ENCODE results near the gene PIH1D1.

Gene PIH1D1

DNA sequence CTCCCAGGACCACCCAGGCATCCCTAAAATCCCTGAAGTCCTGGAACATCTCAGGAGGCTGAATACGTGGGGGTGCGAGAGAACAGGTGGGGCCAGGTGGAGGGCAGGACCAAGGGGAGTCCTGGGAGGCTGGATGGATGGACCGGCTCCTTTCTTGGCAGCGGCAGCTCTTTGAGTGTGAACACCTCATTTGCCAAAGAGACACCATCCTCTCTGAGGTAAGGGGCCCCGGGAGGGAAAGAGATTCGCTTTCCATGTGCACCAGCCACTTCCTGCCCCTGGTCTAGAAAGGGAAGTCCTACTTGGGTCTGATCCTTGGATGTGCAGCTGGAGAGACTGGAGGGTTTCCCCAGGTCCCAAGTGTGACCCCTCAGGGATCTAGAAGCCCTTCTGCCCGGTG is 44.5 kb downstream of the PIH1D1 start:
- H3K4me1 ChIP-seq = no peaks in the 10 kb centered on the region

DNA sequence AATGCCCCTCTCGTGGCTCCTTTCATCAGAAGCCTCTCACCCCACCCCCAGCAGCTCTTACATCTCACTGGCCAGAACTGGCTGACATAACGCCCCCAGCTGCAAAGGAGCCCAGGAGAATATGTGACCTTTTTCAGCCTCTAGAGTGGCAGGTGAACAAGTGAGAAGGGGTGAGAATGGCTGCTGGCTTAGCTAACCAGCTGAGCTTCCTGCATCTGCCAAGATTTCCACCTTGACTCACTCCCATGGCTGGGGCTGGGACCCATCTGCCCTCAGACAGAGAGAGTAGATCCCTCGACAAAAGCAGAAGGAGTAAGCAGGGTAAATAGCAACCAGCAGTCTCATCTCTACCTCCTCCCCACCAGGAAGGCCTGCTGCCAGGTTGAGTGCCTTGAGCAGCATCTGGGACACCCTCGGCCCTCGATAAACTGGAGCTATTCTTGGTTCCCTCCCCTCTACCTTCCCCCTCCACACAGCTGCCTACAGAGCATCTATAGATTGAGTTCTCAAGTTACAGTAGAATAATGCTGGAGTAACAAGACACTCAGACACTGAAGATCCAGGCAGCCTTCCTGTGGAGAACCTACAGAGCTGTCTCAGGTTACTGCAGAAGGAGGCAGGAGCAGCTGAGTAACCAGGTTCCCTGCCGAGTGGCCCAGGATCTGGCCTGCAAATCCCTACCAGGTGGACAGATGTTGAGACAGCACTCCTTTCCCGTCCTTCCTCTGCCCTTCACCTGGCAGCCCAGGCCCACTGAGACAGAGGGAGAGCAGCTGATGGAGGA is 48.0 kb downstream of the PIH1D1 start:
- Histone ChIP-seq H3K27me3 (no peaks in the 10 kb centered on the region), H3K4me1 (no peaks in the 10 kb centered on the region), H3K4me3 (ENCODE audit: low read depth, low read length) (no peak overlapping the region), H3K36me3 (no peaks in the 10 kb centered on the region), H3K9me3 (no peaks in the 10 kb centered on the region)
- DNase-seq = no peak
- TF ChIP-seq, protein P1, sequence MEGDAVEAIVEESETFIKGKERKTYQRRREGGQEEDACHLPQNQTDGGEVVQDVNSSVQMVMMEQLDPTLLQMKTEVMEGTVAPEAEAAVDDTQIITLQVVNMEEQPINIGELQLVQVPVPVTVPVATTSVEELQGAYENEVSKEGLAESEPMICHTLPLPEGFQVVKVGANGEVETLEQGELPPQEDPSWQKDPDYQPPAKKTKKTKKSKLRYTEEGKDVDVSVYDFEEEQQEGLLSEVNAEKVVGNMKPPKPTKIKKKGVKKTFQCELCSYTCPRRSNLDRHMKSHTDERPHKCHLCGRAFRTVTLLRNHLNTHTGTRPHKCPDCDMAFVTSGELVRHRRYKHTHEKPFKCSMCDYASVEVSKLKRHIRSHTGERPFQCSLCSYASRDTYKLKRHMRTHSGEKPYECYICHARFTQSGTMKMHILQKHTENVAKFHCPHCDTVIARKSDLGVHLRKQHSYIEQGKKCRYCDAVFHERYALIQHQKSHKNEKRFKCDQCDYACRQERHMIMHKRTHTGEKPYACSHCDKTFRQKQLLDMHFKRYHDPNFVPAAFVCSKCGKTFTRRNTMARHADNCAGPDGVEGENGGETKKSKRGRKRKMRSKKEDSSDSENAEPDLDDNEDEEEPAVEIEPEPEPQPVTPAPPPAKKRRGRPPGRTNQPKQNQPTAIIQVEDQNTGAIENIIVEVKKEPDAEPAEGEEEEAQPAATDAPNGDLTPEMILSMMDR (IDR thresholded peaks at IDR 0.05; ENCODE audit: low read depth, low read length) = no peak

More for the DNA sequence above, 44.5 kb downstream of the PIH1D1 start:
- no peak for DNase-seq
- H3K36me3 ChIP-seq = no peaks in the 10 kb centered on the region
- no peaks in the 10 kb centered on the region for H3K9me3 ChIP-seq
- no peaks in the 10 kb centered on the region for H3K27me3 ChIP-seq
- H3K4me3 ChIP-seq (ENCODE audit: low read depth, low read length) = no peak overlapping the region
- TF ChIP-seq, protein P1 (IDR thresholded peaks at IDR 0.05; ENCODE audit: low read depth, low read length) = no peak

DNA sequence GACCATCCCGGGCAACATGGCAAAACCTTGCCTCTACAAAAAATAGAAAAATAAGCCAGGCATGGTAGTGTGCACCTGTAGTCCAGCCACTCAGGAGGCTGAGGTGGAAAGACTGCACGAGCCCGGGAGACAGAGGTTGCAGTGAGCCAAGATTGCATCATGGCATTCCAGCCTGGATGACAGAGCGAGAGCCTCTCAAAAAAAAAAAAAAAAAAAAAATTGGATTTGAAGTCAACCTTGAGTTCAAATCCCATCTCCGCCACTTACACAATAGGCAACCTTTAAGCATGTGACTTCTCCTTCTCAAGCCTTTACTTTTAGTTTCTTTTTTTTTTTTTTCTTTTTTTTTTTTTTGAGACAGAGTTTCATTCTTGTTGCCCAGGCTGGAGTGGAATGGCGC is 51.6 kb downstream of the PIH1D1 start:
- Histone ChIP-seq H3K36me3 (no peaks in the 10 kb centered on the region), H3K27me3 (no peaks in the 10 kb centered on the region), H3K9me3 (no peaks in the 10 kb centered on the region), H3K4me3 (ENCODE audit: low read depth, low read length) (no peak overlapping the region), H3K4me1 (no peaks in the 10 kb centered on the region)
- TF ChIP-seq, protein P1 (IDR thresholded peaks at IDR 0.05; ENCODE audit: low read depth, low read length) = no peak
- no peak for DNase-seq

DNA sequence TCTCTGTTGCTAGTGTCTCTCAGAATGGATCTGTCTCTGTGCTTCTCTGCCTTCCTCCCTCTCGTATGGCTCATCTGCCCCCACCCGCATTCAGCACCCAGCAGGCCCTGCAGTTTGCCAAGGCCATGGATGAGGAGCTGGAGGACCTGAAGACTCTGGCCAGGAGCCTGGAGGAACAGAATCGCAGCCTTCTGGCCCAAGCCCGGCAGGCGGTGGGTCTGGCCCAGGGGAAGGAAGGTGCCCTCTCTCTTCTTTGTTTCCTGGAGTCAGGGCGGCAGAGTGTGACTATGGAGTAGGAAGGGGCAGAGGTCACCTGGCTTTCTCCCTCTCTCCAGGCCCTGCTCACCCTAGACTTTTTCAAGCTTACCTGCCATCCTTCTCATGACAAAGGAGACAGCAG is 52.7 kb downstream of the PIH1D1 start:
- H3K9me3 ChIP-seq = no peaks in the 10 kb centered on the region
- H3K27me3 ChIP-seq = no peaks in the 10 kb centered on the region
- TF ChIP-seq, protein P1 (IDR thresholded peaks at IDR 0.05; ENCODE audit: low read depth, low read length) = no peak
- H3K36me3 ChIP-seq = no peaks in the 10 kb centered on the region
- H3K4me1 ChIP-seq = no peaks in the 10 kb centered on the region
- no peak overlapping the region for H3K4me3 ChIP-seq (ENCODE audit: low read depth, low read length)
- no peak for DNase-seq

DNA sequence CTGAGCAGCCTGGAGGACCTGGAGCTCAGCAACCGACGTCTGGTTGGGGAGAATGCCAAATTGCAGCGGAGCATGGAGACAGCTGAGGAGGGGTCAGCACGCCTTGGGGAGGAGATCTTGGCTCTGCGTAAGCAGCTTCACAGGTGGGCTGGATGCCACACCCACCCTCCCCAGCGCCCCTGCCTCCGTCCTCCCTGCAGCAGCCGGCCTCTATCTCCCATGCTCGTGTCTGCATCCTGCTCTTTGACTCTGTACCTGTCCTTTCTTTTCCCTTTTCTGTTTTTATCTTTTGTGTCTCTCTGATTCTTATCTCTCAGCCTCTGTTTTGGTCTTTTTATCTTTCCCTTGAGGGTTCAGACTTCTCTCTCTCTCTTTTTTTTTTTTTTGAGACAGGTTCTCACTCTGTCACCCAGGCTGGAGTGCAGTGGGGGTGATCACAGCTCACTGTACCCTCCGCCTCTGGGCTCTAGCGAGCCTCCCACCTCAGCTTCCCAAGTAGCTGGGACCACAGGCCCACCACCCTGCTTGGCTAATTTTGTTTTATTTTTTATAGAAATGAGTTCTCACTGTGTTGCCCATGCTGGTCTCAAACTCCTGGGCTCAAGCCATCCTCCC is 53.5 kb downstream of the PIH1D1 start:
- Histone ChIP-seq H3K27me3 (no peaks in the 10 kb centered on the region), H3K4me1 (no peaks in the 10 kb centered on the region), H3K36me3 (no peaks in the 10 kb centered on the region), H3K4me3 (ENCODE audit: low read depth, low read length) (no peak overlapping the region), H3K9me3 (no peaks in the 10 kb centered on the region)
- DNase-seq = no peak
- TF ChIP-seq, protein P1 (IDR thresholded peaks at IDR 0.05; ENCODE audit: low read depth, low read length) = no peak

Data from BE2C (cell line).